Measurements from ENCODE around the gene CACNA1H. TPM values are rescaled to one million over a fixed set of nuclear protein-coding genes. Genes with fewer than 3 reads are reported as not detected.

The CACNA1H gene
- total RNA-seq, 2 experiments from 2014 or later: 0.27 to 0.34 TPM

DNA sequence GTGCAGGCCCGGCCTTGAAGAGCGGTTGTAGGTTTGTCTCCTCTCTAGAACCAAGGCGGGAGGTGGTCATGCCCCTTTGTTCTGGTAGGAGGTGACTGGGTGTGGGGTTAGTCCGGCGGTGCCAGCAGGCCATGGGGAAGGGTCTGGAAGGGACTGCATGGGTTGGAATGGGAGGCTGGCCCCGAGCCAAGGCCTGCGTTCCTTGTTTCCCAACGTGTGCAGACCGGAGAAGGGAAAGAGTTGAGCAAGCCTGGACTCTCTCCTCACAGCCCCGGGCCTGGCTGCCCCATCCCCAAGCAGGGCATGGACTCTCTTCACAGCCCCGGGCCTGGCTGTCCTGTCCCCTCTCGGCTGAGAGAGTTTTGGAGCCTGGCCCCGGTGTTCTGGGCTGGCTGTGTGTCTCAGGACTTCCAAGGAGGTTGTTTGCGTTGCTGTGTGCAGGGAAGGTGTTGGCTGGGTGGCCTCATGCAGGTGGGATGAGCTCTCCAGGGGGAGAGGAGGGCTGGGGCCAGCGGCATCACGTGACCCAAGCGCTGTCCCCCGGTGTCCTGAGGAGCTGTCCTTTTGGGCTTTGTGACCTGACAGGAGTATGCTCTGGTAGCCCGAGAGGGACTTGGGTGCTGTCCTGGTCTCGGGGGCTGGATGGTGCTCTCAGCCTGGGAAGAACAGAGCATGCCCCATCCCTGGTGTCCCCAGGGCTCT, 2.6 kb downstream of the CACNA1H start:
- H3K4me1 Mint-ChIP-seq (ENCODE audit: low read depth): no peaks in the 10 kb centered on the region
- ChIA-PET POLR2A (no interaction called here), CTCF (no interaction called here)
- no peaks in the 10 kb centered on the region for H3K36me3 Mint-ChIP-seq (ENCODE audit: low read depth)
- ATAC-seq (no peak), DNase-seq (no peak)
- intact Hi-C loops (cut with micrococcal nuclease): no loop called here
- peaks cover 16% of the 10 kb centered on the region for H3K27me3 Mint-ChIP-seq
- no peak overlapping the region for H3K4me3 Mint-ChIP-seq
- no peaks in the 10 kb centered on the region for H3K9me3 Mint-ChIP-seq
- TF ChIP-seq CTCF (IDR thresholded peaks at IDR 0.05): no peak
- H3K27ac Mint-ChIP-seq: no peak overlapping the region

- H3K27me3 Mint-ChIP-seq: peaks cover 16% of the 10 kb centered on the region
- H3K4me3 Mint-ChIP-seq: no peak overlapping the region
- TF ChIP-seq CTCF (IDR thresholded peaks at IDR 0.05): no peak
- no peaks in the 10 kb centered on the region for H3K36me3 Mint-ChIP-seq (ENCODE audit: low read depth)
- intact Hi-C loops (cut with micrococcal nuclease): no loop called here
- H3K4me1 Mint-ChIP-seq (ENCODE audit: low read depth): no peaks in the 10 kb centered on the region
- no peak for ATAC-seq
- H3K9me3 Mint-ChIP-seq: no peaks in the 10 kb centered on the region
- POLR2A ChIA-PET: no interaction called here
- no peak for DNase-seq
- CTCF ChIA-PET: no interaction called here
- no peak overlapping the region for H3K27ac Mint-ChIP-seq
Observed at GRCh38 chr16:1156055-1156982, 3.4 kb downstream of the CACNA1H start.

DNA sequence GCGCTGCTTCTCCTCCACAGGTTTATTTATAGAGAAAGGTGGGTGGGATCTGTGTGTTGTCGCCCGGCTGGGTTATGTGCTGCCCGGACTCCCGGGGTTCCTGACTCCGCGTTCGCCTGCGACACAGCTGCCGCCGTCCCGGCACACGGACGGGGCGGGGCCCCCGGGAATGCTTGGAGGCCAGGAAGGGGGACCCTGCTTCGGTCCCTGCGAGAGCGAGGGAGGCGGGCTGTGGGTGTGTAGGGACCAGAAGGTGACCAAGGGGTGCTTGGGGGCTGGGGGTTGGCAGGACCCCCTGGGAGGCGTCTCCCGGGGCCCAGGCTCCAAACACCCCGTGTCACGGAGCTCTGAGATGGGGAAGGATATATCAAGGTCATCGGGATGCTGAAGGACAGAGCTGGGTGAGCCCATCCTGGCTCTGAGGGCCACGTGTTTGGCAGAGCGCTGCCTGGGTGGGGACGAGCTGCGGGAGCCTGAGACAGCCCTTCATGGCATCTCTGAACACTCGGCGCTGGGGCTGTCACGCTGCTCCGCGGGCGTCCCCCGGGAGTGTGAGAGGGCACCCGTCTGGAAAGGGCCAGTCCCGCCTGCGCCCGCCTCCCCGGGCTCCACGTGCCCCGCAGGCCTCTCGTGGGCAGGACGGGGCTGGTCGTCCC, 4.2 kb downstream of the CACNA1H start:
- H3K4me3 Mint-ChIP-seq: no peak overlapping the region
- CTCF ChIA-PET: no interaction called here
- TF ChIP-seq CTCF (IDR thresholded peaks at IDR 0.05): no peak
- H3K27me3 Mint-ChIP-seq: peaks cover 16% of the 10 kb centered on the region
- intact Hi-C loops (cut with micrococcal nuclease): no loop called here
- H3K36me3 Mint-ChIP-seq (ENCODE audit: low read depth): no peaks in the 10 kb centered on the region
- POLR2A ChIA-PET: no interaction called here
- ATAC-seq: no peak
- no peaks in the 10 kb centered on the region for H3K4me1 Mint-ChIP-seq (ENCODE audit: low read depth)
- no peak overlapping the region for H3K27ac Mint-ChIP-seq
- no peak for DNase-seq
- H3K9me3 Mint-ChIP-seq: no peaks in the 10 kb centered on the region

DNA sequence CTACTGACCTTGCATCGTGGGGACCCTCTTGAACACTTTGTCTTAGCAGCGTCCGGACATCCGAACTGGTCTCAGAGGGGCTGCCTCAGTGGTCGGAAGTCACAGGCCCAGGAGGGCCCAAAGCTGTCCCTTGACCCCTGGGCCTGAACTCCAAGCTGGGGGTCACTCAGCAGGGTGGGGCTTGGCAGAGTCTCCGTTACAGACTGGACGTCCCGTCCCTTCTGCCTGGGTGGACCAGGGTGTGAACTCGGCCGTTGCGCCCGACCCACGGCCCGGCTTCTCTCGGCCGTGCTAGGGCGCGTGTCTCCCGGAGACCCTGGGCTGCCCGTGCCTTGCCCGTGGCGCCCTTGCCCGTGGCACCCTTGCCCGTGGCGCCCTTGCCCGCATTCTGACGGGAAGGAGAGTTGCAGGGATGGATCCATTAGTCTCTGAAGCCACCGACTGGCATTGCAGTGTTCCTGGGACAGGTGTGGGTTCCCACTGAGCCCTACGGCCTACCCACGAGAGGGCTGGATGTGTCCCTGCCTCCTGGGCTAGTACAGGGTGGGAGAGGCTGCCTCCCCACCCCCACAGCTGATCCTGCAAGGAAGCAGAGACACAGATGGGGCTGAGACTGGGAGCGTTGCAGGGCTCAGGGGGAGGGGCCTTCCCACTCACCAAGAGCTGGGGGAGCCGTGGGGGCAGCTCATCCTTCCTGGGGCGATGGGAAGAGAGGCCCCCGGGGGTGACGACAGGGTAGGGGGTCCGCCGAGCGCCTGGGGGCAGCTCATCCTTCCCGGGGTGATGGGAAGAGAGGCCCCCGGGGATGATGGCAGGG, 4.9 kb downstream of the CACNA1H start:
- H3K27ac Mint-ChIP-seq: no peak overlapping the region
- H3K27me3 Mint-ChIP-seq: peaks cover 16% of the 10 kb centered on the region
- DNase-seq: no peak
- no peaks in the 10 kb centered on the region for H3K36me3 Mint-ChIP-seq (ENCODE audit: low read depth)
- H3K4me3 Mint-ChIP-seq: no peak overlapping the region
- ChIA-PET CTCF (no interaction called here), POLR2A (no interaction called here)
- no peaks in the 10 kb centered on the region for H3K4me1 Mint-ChIP-seq (ENCODE audit: low read depth)
- no peak for TF ChIP-seq CTCF (IDR thresholded peaks at IDR 0.05)
- H3K9me3 Mint-ChIP-seq: no peaks in the 10 kb centered on the region
- intact Hi-C loops (cut with micrococcal nuclease): no loop called here
- ATAC-seq: no peak

Data from activated CD8-positive, alpha-beta T cell treated with anti-CD3 and anti-CD28 coated beads for 36 hours (primary cell).